Measurements from ENCODE around the gene TOX2.

Gene TOX2

GRCh38 chr20:44106615-44107014, 192.0 kb downstream of the TOX2 start:
- no peak for DNase-seq (ENCODE audit: low read depth)

DNA sequence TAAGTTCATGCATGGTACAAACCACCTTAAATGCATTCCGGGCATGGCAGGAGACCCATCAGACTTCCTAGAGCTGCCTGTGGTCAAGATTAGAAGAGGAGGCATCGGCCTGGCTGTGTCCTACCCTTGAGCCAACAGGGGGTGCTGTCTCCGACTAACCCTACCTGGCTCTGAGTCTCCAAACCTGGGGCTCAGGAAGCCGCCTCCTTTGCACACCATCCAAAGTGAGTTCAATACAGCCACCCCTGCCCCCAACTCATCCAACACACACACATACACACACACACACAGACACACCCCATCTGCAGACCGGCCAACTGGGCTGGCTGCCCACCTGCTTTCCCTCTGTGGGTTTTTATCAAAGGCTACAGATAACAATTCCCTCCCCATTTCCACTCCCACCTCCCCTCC, 195.3 kb downstream of the TOX2 start:
- DNase-seq (ENCODE audit: low read depth), result no peak

GRCh38 chr20:44110816-44111568, 196.3 kb downstream of the TOX2 start:
- DNase-seq (ENCODE audit: low read depth), result no peak

GRCh38 chr20:44111712-44112335, 197.2 kb downstream of the TOX2 start:
- no peak for DNase-seq (ENCODE audit: low read depth)

GRCh38 chr20:44112456-44112855, 197.8 kb downstream of the TOX2 start:
- no peak for DNase-seq (ENCODE audit: low read depth)

DNA sequence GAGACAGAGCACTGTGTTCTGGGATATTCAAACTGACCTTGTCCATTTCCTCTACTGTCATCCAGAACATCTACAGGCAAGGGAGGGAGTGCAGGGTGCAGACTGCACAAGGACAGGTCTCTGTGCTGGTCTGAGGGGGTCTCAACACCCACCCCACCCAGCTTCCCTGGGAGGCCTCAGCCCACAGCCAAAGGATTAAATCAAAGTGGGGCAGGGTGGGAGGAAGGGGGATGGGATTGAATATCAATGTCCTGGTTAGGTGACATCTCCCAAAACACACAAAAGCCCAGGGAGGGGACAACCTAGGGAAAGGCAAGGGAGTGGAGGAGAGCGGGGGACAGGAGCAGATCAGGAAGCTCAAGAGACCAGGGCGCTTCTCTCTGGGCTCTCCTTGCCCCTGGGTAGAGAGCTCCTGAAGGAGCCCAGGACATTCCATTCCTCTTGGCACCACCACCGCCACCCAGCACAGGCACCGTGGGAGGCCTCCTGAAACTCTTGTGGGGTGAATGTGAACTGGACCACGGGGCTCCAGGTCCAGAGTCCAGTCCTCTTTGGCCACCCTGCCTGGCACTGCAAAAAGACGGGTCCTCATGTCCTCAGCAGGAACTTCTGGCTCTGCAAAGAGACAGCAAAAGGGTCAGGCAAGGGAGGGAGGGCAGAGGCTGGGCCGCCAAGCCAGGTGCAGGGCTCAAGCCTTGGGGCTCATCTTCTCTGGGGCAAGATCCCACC, 198.4 kb downstream of the TOX2 start:
- no peak for DNase-seq (ENCODE audit: low read depth)

GRCh38 chr20:44113618-44114376, 199.1 kb downstream of the TOX2 start:
- DNase-seq (ENCODE audit: low read depth), result no peak

- no peak for DNase-seq (ENCODE audit: low read depth)
Measured at GRCh38 chr20:44115181-44115580, 200.5 kb downstream of the TOX2 start.

DNA sequence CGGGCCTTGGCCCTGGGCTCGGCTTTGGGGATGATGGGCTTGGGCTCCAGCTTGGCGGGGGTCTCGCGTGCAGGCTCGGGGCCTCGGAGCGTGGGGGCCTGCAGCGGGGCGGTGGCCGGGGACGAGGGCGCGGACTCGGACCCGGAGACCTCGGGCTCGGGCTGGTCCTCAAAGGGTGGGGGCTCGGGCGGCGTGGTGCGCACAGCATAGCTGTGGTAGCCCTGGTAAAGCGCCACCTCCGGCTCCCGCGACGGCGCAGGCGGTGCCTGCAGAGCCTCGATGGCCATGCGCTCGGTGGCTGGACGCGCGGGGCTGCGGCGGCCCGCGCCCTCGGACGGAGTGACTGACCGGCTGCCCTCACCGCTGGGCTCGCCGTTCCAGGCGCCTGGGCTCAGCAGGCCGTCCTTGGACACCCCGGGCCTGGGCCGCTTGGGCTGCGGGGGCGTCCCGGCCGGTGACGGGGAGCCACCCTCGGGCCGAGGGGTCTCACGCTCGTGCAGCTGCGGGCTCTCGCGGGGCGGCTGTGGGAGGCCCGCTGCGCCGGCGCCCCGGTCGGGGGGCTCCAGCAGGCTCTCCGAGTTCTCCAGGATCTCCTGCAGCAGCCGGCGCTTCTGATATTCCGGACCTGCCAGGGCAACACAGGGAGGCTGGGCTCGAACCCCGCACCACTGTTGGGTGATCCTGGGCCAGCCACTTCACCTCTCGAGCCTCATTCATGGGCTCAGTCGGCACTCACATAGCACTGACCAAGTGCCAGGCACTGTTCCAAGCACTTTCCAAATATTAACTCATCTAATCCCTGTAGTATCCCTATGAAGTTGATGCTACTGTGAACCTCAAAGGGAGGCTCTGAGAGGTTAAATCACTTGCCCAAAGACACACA, 201.4 kb downstream of the TOX2 start:
- no peak for DNase-seq (ENCODE audit: low read depth)

DNA sequence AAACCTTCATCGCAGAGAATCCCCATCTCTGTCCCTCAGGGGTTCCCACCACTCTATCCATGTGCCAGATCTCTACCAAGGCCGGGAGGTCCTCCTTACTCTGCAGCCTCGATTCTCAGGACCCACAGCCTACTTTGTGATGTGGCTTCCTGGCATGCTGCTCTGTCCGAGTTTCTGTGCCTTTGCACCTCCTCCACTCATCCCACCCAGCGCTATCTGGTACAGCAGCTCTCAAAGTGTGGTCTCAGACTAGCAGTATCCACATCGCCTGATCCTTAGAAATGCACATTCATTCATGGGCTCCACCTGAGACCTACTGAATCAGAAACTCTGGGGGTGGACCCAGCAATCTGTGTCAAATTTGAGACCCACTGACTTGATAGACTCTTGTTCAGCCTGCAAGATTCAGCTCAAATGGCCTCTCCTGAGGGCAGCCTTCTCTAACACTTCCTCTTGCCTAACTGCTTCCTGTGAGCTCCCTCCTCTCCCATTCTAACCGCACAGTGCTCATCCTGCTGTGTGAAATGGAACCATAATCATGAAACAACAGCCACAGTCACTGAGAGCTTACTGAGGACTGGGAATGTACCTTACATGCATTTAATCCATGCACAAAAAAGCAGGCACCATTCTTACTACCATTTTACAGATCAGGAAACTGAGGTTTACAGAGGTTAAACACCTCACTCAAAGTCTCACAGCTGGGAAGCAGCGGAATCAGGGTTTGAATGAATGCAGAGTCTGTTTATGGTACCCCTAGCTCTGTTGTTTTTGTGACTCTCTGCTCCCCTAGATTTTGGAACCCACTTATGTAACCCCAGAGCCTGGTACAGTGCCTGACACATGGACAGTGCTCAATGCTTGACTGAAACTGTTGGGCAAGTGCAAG, 202.9 kb downstream of the TOX2 start:
- DNase-seq (ENCODE audit: low read depth), result no peak

DNA sequence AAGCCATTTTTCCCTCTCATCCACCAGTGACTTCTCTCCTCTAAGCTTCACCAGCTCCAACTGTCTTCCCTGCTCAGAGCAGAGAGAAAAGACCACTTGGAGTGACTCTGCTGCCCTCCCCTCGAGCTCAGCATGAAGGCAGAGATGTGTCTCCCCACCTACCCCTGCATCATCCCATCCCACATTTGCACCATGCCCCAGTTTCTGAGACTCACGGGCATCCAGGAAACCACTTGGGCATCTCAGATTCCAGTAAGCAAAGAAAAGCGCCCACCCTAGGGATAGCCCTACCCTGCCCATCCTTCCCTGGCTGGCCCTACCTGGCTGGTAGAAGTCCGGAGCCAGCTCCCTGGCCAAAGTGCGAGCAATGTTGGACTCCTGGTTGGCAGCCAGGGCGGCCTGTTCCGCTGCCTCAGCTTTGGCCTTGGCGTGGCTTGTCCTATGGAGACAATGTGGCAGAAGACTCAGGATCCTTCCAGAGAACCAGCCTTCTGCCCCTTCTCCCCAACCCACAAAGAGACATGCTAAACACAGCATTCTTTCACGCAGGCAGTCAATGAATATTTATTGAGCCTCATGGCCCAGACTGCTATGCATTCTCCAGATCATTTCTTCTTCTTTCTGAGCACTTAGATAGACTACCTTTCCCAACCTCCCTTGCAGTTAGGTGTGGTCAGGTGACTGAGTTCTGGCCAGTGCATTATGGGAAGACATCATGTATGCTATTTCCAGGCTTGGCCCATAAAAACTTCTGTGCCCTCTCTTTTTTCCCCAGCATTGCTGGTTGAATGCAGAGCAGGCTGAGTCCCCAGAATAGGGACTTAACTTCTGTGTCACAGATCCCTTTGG, 203.8 kb downstream of the TOX2 start:
- DNase-seq (ENCODE audit: low read depth), result no peak
